ENCODE data around the gene RGS4.

DNA sequence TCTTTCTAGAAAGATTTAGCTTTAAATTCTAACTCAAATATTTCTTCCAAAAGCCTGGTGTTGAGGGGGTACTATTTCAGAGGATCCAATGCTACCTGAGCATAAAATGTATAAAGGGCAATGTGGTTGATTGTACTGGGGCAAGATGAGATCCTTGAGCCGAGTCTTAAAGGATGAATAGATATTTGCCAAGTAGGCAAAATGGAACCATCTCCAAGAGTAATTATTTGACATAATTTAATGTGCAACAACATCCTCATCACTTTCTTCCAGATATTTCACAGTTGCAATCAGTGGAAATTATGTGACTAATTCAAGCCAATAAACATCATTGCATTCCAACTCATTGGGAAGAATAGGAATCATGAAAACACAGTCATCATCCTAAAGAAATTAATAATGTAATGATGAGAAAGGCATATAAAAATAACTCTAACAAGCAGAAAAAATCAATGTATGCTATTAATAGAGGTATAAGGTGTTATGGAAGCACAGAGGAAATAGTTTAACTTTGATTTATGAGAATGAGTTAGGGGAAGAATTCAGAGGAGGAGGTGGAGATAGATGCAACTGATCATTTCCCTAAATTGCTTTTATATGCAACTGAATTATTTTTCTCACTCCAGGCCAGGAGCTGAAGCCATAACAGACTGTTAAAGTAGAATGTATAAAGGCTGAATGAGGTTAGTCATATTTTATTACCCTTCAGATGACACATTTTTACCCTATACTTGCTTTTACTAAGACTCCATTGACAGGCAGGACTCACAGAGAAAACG, 30.0 kb upstream of the RGS4 start:
- no peak for TF ChIP-seq POLR2AphosphoS5 (IDR thresholded peaks at IDR 0.05; ENCODE audit: low read depth, low read length)
- no peak for TF ChIP-seq POLR2A (IDR thresholded peaks at IDR 0.05; ENCODE audit: low read depth, low read length)
- no peak for TF ChIP-seq TAF1 (IDR thresholded peaks at IDR 0.05; ENCODE audit: borderline replicate concordance, low read depth, low read length)
